Fibroblast of peridontal ligament (primary cell): ENCODE data around the gene CPA4.

Experiments used
- DNase-seq: peaks from one replicate; pipeline ENCODE4 v3.0.0-alpha.2; 2010; ENCODE audit errors: extremely low read depth

Gene CPA4

DNA sequence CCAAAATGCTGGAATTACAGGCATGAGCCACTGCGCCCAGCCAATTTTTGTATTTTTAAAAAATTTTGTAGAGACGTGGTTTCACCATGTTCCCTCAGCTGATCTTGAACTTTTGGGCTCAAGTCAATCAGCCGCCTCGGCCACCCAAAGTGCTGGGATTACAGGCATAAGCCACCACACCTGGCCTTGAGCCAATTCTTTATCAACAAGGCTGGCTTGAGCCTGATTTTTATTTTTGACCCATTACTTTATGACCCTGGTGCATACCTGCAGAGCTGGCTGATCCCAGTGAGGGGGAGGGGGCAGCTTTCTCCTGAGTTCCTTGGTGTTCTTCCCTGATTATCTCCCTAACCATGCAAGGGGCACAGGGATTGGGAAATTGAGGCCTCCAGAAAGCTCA lies 71.5 kb downstream of the CPA4 start:
- no peak for DNase-seq

GRCh38 chr7:130365088-130365487 lies 72.1 kb downstream of the CPA4 start:
- no peak for DNase-seq

GRCh38 chr7:130365511-130366441 lies 72.8 kb downstream of the CPA4 start:
- DNase-seq = peak; percentile 60

DNA sequence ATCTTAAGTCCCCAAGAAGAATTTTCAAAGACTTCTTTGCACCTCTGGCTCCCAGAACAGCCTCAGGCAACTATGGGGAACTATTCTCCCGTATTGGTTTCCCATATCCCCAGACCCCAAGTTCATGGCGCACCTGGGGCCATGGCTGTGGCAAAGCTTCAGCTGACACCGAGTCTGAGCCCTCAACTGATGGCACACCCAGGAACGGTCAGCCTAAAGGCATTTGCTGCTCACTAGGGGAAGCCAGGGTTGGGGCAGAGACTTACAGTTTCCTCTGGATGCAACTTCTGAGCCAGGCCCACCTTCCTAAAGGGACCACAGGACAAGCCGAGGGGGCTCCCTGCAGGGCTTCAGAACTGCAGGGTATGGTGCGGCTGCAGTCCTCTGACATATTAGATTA lies 73.6 kb downstream of the CPA4 start:
- DNase-seq = no peak

DNA sequence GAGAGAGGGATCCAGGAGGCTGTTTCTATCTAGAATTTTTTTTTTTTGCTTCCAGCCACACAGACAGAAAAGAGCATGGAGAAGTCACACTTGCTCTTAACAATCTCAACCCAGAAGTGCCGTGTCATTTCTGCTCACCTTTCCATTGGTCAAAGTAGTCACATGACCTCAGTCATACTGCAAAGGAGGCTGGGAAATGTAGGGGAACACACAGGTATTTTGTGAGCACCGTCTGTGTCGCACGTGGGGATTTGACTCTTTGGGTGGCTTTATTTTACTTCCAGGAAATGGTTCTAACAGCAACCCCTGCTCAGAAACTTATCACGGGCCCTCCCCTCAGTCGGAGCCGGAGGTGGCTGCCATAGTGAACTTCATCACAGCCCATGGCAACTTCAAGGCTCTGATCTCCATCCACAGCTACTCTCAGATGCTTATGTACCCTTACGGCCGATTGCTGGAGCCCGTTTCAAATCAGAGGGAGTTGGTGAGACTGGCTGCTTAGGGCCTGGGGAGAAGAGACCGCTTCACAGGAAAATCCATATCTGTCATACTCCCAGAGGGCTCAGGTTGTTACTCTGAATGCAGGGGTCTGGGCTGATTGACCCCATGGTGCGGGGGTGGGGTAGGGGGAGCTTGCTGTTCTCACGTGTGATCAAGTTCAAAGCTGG lies 74.3 kb downstream of the CPA4 start:
- no peak for DNase-seq

DNA sequence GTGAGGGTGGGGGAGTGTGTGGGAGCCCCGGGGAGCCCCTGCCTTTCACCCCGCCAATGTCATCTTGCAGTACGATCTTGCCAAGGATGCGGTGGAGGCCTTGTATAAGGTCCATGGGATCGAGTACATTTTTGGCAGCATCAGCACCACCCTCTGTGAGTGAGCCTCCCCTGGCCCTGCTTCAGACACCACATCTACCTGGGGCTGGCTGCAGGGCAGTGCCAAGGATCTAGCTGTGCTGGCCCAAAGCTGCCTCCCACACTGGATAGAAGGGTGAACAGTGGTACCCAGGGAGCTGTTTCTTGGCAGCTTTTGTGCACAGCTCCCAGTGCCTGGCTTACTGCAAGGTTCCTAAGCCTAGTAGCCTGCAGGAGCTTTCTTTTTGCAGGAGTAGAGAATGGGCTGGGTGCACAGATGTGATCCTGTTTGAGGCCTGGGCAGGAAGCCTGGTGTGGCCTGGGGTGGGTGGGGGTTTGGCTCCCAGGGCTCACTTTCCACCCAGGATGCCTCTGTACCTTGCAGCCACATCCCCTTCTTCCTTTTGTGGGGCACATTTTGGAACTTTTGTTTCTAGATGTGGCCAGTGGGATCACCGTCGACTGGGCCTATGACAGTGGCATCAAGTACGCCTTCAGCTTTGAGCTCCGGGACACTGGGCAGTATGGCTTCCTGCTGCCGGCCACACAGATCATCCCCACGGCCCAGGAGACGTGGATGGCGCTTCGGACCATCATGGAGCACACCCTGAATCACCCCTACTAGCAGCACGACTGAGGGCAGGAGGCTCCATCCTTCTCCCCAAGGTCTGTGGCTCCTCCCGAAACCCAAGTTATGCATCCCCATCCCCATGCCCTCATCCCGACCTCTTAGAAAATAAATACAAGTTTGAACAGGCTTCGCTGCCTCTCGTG lies 75.1 kb downstream of the CPA4 start:
- no peak for DNase-seq

DNA sequence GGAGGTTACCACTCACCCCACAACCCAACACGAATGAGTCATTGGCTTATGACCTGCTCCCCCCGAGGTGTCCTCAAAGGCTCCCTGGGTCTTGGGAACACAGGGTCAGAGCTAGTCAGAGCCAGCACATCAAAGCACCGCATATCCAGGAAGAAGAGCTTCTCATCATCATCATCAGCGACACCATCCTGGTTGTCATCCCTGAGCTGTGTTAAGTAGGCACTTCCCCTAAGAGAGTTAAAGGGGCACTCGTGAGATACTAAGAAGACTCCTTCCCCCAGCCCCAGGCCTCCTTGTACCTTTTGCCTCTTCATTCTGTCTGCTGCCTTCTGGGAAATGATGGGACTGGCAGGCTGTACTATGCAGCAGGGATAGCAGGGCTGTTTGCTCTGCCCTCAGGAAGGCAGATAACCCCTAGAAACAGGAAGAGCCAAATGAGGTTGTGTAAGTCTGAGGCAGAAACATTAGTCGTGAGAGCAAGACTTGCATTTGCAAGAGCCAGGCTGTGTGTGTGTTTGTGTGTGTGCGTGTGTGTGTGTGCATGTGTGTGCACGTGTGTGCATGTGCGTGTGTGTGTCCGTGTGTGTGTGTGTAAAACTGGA lies 76.2 kb downstream of the CPA4 start:
- DNase-seq = peak; percentile 86

GRCh38 chr7:130369831-130370550 lies 77.0 kb downstream of the CPA4 start:
- DNase-seq = no peak

GRCh38 chr7:130371046-130371445 lies 78.1 kb downstream of the CPA4 start:
- DNase-seq = peak; percentile 66

- DNase-seq = no peak
Measured at GRCh38 chr7:130372402-130373165, 79.6 kb downstream of the CPA4 start.
